HG03565 (cell line): ENCODE results near the gene RALGAPA1.
A peak's percentile ranks its signal among the peaks of the same experiment; 100 is the strongest.

Experiments
- ATAC-seq: cut with Tn5 transposase; IDR thresholded peaks from one replicate; pipeline ENCODE4 v1.9.1; 2021; ENCODE audit warnings: mild to moderate bottlenecking, moderate library complexity; ENCODE audit not compliant: unreplicated experiment

Gene RALGAPA1

DNA sequence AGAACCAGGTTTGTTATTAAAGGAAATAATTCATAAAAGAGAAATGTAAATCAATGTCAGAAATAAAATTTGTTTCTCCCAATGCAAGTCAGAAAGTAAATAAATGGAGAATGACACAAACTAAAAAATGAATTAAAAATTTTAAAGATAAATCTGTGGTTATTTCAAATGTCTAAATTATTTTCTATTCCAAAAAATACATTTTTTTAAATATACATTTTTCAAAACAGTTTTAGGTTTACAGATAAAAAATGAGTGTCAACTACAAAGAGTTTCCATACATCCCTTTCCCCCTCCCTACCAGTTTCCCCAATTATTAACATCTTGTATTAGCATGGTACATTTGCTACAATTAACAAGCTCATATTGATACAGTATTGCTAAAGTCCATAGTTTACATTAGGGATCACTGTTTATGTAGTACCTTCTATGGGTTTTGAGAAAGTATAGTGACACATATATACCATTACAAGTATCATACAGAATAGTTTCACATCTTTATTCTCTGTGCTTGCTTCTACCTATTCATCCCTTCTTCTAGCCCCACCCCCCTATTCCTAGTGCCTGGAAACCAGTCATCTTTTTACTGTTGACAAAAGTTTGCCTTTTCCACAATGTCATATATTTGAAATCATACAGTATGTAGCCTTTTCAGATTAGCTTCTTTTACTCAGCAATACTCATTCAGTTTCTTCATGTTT is 104.2 kb downstream of the RALGAPA1 start:
- no peak for ATAC-seq

DNA sequence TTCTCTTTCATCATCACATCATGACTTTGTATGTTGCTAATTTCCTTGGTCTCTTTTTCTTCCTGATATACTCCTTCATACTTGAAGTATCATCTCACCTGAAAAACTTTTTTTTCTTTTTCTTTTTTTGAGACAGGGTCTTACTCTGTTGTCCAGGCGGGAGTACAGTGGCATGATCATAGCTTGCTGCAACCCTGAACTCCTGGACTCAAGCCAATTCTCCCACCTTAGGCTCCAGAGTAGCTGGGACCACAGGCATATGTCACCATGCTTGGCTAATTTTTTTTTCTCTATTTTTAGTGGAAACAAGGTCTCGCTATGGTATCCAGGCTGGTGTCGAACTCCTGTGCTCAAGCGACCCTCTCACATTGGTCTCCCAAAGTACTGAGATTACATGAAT is 107.6 kb downstream of the RALGAPA1 start:
- ATAC-seq, result no peak

DNA sequence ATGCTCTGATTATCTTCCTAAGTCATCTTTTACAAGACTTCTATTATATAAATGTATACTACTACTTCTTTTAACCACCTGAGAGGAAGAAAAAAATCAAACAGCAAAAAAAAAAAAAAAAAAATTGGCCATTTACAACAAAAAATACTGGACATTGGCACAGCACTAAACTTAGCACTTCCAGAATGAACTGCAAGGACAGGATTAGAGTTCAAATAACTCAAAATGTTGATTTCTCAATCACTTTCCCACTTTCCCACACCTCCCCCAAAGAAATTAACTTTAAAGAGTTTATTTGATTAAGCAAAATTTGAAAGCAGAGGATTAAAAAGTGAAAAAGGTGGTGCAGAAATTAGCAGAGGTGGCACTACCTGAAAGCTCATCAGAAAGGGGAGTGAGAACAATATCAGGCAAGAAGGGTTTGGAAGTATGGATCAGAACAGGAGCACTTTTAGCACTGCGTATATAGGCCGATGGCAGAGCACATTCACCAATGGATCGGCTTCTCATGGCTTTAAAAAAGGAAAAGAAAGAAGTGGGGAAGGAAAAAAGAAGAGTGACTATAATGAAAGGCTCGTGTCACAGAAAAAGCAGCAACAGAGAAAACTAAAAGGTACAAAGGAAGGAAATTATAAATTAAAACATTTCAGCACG is 109.2 kb downstream of the RALGAPA1 start:
- no peak for ATAC-seq

DNA sequence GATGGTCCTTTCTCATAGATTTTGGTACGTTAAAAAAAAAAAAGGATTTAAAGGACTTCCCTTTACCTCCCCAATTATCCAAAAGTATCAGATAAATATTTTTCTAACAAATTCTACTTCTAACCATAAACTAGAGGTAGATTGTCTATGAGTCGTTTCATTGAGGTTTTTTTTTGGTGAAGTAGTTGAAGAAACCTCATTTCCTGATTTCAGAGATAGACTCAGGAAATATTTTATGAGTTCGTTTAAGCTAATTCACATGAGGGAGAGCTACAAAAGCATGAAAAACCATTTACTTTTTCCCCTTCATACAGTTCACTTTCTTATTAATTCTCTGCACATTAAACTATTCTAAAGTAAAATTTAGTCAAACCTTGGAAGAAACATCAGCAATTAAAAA is 112.5 kb downstream of the RALGAPA1 start:
- ATAC-seq, result no peak

DNA sequence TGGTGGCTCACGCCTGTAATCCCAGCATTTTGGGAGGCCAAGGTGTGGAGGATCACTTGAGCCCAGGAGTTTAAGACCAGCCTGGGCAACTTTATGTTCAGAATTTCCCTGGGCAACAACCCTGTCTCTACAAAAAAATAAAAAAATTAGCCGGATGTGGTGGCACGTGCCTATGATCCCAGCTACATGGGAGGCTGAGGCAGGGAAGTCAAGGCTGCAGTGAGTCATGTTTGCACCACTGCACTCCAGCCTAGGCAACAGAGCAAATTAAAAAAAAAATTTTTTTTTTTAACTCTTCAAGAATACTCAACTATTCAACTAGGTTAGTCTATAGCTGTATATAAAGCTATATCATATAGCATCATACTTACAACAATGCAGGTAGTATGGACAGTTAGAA is 113.0 kb downstream of the RALGAPA1 start:
- no peak for ATAC-seq

DNA sequence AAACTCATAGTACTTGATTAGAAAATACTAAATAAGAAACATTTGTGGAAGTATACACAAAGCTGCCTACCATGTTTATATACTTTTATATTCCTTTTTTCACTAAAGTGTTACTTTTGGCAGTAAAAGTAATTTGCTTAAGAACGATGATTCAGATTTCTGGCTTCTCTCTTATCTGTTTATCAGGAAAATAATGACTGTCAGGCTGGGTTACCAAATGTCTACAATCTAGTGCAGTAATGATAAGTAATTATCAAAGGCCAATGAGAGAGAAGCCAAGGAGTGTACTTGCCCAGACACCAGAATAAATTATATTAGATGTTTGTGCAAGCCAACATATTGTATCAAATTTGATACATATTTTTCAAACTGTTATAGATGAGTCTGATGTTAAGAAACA is 113.4 kb downstream of the RALGAPA1 start:
- no peak for ATAC-seq

DNA sequence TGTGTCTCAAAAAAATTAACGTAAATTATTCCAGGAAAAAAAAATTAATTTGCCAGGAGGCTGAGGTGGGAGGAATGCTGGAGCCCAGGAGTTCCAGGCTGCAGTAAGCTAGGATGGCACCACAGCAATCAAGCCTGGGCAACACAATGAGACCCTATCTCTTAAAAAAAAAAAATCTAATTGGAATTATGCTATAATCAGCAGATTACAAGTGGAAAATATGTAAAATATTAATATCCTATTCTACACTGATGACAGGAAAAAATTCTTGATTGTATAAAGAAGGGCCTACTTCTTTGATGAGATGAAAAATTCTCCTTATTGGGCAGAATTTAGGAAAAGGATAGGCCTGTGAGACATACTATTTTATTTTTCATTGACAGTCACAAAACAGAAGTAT is 114.0 kb downstream of the RALGAPA1 start:
- ATAC-seq, result no peak

DNA sequence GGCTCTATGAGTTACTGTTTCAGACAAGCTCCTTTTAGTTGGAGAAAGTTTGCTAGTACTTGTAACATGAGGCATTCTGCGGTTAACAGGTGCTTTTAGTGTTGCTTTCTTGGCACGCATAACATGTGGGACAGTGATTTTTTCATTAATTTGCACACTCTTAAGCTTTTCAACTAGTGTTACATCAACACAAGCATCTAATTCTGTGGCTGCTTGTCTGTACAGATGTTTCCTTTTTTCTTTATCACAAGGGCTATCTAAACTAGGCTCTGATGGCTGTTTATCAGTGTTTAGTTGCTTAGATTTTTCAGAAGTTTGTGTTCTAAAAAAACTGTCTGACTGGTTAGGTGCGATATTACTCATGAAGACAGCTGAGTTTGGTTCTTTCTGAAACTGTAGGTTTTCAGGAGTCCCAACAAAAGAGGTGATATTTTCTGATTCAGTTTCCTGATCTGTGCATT is 120.1 kb downstream of the RALGAPA1 start:
- no peak for ATAC-seq

DNA sequence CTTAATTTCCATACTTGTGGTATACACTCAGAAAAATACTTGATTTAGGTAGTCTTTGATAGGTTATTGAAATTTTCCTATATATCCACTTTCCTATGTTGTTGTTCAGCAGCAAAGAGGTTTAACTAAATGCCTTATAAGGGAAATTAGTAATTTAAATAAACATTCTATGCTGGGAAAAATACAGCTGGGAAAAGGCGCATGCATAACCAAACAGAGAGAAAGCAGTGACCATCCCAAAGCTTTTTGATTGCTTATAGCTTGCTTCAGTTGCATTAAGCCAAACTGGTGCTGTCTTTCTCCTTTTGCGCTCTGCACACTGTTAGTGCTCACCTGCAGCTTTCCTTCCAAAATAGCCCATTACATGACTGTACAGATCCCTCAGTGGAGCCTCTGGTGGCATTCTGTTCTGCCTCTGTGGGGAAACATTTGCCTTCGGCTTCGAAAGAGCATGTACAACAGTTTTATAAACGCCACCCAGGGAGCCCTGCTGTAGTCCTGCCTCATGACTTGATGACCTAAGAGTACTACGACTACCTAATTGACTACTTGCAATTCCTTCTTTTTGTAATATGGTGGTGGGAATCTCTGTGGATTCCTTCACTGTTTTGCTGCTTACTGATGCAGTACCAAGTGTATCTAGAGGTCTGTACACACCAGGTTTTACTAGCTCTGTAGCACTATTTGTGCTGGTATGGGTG is 120.8 kb downstream of the RALGAPA1 start:
- ATAC-seq, result no peak

DNA sequence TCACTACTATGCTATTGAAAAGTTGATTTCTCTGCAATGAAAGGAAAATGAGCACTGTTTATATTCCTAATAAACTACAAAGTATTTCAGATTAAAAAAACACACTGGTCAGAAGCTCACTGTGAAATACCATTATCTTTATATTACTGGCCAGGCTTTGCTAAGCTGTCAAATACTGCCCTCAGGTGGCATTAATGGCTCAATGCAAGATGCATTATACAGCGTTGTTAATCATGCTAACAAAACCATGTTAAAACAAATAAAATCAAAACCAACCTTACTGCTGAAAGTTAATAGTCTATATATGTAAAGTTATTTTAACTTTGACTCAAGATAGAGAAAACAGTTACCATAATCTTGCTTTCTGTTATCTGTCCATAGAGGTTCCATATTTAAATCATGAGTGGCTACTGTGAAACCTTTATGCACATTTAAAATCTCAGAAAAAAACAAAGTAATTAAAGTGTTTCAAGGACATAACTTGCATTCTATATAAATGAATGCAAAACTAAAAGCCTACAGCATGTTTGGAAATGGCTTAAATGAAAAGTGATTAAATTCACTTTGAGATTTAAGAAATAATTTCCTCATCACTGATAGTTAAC is 121.7 kb downstream of the RALGAPA1 start:
- no peak for ATAC-seq

DNA sequence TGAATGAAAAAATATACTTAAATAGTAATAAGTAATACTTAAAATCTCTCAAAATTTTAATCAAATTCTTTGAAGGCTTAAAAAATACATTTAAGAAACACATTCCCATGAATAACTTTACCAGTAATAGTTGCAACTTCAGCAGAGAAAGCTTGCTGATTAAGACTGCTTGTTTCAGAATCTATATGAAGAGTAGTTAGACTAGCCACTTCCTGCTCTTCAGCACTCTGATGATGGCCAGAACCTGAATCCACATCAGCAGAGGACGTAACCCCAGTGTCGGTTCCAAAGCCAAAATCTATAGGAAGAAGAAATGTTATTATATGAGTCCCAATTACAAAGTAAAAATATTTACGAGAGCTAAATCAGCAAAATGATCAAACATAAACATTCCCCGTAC is 125.4 kb downstream of the RALGAPA1 start:
- ATAC-seq, result peak; percentile 61

DNA sequence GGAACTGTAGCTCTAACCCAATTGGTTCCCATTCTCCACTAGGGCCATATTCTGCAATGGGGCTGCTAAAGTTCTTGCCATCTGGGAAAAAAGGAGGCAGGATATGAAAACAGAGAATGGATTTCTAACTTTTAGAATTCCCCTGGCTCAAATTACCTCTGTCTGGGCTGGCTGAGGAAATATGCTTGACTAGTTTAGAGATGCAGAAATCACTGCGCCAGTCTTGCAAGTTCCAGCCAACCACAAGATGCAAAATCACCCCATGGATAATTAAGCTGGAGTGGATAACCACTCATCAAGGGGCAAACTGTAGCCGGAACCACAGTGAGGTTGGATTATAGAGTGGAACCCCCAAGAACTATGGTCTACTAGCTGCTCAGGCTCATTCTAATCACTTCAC is 126.3 kb downstream of the RALGAPA1 start:
- ATAC-seq, result no peak

DNA sequence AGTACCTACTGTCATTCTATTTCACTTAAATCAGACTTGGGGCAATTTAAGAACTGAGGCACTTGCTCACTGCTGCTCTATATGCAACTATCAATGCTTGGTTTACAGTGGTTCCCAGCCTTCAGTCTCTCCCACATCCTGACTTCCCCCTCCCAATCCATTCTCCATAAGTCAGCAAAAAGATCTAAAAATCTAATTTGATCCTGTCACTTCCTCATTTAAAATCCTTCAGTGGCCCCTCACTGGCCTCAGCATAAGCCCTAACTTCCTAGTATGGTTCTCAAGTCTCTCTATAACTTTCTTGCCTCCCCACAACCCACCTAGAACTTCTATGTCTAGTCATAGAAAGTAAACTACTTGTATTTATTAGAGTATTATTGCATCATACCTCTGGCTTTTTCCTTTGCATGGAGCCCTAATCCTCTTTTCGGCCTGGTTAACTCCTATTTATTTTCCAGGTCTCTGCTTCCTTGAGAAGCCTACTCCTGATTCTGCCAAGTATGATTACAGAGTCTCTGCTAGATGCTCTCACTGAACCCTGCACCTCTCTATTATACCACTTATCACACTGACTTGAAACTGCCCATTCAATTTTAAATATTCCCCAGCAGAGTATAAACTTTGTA is 130.6 kb downstream of the RALGAPA1 start:
- no peak for ATAC-seq

DNA sequence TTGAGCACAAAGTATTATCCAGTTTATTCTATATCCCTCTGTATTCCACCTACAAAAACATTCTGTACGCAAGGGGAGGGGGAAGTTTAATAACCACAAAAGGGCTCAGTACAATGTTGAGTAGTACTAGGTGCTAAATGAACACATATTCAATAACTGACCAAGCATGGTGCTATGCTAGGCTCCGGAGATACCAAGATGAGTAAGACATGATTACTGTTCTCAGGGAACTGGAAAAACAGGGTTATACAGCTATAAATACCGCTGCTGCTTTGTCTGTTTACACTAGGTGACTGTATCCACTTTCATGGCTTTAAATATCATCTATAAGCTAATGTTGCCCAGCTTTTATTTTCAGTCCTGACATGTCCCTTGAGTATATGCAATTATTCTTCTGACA is 139.3 kb downstream of the RALGAPA1 start:
- ATAC-seq, result peak; percentile 76

DNA sequence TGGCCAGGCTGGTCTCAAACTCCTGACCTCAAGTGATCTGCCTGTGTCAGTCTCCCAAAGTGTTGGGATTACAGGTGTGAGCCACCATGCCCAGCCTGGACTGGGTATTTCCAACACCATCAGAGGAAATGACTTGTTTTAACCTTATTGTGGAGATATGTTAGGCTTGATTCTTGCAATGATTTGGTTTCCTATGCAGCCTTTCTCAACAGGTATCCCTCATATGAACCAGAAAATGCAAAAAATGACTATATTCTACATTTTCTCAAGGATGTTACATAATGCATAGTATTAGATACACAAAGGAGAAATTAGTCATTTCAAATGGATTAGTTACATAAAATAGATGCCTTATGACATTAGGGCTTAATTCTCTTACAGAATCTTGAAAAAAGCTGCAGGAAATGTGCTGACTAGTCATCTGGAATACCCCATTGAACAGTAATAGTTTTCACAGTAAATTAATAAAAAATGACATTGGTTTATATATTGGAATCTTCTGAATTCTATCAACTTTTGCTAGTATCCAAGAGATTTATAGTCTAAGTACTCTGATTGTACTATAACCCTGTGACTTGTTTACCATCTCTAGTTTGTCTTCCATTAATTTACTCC is 142.6 kb downstream of the RALGAPA1 start:
- no peak for ATAC-seq

DNA sequence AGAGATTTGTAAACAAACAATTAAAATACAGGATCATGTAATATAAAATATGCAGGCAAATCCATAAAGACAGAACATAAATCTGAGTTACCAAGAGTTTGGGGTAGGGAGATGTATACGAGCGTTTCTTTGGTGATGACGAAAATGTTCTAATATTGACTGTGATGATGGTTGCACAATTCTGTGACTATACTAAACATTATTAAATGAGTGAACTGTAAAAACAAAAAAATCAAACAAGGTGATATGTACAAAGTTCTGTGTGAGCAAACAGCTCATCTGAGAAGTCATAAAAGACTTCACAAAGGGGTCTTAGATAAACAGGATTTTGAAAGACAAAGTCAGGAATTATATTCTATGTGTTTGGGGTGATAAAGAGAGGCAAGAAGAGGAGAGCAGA is 147.2 kb downstream of the RALGAPA1 start:
- ATAC-seq, result no peak

DNA sequence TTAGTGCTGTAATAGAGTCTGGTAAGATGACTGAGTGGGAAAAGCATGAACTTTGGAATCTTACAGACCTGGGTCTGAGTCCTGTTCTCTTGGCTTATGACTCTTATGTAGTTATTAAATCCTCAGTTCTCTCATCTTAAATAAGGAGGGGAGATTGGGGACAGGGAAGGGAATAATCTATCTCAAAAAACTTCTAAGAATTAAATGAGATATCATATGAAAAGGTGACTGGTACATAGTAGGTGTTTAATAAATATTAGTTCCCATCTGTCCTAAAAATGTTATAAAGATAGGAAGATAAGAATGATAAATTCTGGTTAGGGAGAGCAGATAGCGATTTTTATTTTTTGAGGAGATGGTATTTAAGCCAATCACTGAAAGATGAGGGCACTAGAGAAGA is 156.1 kb downstream of the RALGAPA1 start:
- ATAC-seq, result no peak

DNA sequence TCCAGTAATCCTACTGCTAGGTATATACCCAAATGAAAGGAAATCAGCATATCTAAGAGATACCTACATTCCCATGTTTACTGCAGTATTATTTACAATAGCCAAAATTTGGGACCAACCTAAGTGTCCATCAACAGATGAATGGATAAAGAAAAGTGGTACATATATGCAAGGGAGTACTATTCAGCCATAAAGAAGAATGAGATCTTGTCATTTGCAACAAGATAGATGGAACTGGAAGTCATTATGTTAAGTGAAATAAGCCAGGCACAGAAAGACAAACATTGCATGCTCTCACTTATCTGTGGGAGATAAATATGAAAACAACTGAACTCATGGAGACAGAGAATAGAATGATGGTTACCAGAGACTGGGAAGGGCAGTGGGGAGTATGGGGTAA is 165.6 kb downstream of the RALGAPA1 start:
- no peak for ATAC-seq

DNA sequence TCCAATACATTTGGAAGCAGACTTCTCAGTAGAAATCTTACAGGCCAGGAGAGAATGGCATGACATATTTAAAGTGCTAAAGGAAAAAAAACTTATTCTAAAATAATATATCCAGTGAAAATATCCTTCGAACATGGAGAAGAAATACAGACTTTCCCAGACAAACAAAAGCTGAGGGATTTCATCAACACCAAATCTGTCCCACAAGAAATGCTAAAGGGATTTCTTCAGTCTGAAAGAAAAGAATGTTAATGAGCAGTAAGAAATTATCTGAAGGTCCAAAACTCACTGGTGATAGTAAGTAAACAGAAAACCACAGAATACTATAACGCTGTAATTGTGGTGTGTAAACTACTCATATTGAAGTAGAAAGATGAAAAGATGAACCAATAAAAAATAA is 171.2 kb downstream of the RALGAPA1 start:
- no peak for ATAC-seq

DNA sequence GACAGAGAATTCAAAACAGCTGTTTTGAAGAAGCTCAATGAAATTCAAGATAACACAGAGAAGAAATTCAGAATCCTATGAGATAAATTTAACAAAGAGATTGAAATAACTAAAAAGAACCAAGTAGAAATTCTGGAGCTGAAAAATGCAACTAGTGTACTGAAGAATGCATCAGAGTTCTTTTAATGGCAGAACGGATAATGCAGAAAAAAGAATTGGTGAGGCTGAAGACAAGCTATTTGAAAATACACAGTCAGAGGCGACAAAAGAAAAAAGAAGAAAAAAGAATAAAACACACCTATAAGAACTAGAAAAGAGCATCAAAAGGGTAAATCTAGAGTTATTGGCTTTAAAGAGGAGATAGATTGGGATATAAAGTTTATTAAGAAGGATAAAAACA is 171.8 kb downstream of the RALGAPA1 start:
- no peak for ATAC-seq

DNA sequence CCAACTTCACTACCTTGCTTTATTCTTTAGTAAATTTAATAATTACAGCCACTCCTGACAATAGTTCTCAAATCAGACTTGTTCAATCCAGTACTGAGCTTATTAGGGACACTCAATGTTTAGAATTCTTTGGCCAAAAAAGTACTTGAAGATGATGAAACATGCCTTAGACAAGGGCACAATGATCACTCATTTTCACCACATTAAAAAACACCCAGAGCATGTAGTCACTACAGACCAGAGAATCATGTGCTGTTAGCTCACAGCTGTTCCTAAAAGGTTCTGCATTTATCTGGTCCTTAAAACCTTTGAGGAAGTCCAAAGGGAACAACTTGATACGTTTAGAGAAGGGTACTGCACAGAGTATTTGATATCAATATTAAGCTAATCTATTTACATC is 176.4 kb downstream of the RALGAPA1 start:
- ATAC-seq, result no peak
